OCI-LY3 (cell line): ENCODE measurements around the gene NPC1L1.

Experiments used
- H2AFZ ChIP-seq: fragments of 200-600, 300-600 bp; shearing (Covaris generic); 2 replicates; pipeline ENCODE4 v1.6.0; 2014; ENCODE audit warnings: antibody characterized with exemption, low read depth, low read length
- H3K27ac ChIP-seq: fragments of 200-600, 300-600 bp; sonication (generic); 2 replicates; pipeline ENCODE4 v1.5.1; 2014; ENCODE audit warnings: mild to moderate bottlenecking, low read length, moderate library complexity, mixed read lengths
- H3K27me3 ChIP-seq: fragments of 200-600, 300-600 bp; sonication (generic); 2 replicates; pipeline ENCODE4 v1.6.1; 2014; ENCODE audit warnings: low read depth, low read length, mixed read lengths
- H3K36me3 ChIP-seq: fragments of 200-600, 300-600 bp; sonication (generic); replicated peaks from 2 replicates; pipeline ENCODE3; 2014; ENCODE audit warnings: low read depth, low read length, mixed read lengths
- H3K4me1 ChIP-seq: fragments of 300-600, 200-600 bp; sonication (generic); 2 replicates; pipeline ENCODE4 v1.6.1; 2014; ENCODE audit warnings: low read length, mixed read lengths
- H3K4me2 ChIP-seq: fragments of 200-600, 300-600 bp; sonication (generic); 2 replicates; pipeline ENCODE4 v1.6.1; 2014; ENCODE audit warnings: low read length, mixed read lengths
- H3K4me3 ChIP-seq: fragments of 300-600, 200-600 bp; sonication (generic); 2 replicates; pipeline ENCODE4 v1.5.1; 2014; ENCODE audit warnings: antibody characterized with exemption, mild to moderate bottlenecking, low read length, moderate library complexity
- H3K79me2 ChIP-seq: fragments of 300-600, 200-600 bp; shearing (Covaris generic); 2 replicates; pipeline ENCODE4 v1.6.1; 2014; ENCODE audit warnings: mild to moderate bottlenecking, low read length, mixed read lengths
- H3K9ac ChIP-seq: fragments of 300-600, 200-600 bp; shearing (Covaris generic); 2 replicates; pipeline ENCODE4 v1.6.0; 2014; ENCODE audit warnings: mild to moderate bottlenecking, low read length, moderate library complexity
- H3K9me3 ChIP-seq: fragments of 200-600, 300-600 bp; shearing (Covaris generic); 2 replicates; pipeline ENCODE4 v1.6.1; 2014; ENCODE audit warnings: low read length, mixed read lengths; ENCODE audit not compliant: insufficient read depth
- H4K20me1 ChIP-seq: fragments of 200-600, 300-600 bp; sonication (generic); 2 replicates; pipeline ENCODE4 v1.6.1; 2016; ENCODE audit warnings: low read length, mixed read lengths; ENCODE audit not compliant: insufficient read depth
- EZH2phosphoT487 ChIP-seq: fragments of 200-600 bp; shearing (Covaris generic); IDR thresholded peaks from 2 replicates; pipeline ENCODE4 v1.6.1; 2018; ENCODE audit warnings: antibody characterized with exemption, mixed run types, low read depth
- TF ChIP-seq, protein P1 (sequence below): fragments of 200-600, 300-600 bp; sonication (generic); IDR thresholded peaks from 2 replicates; pipeline ENCODE4 v1.5.1; 2014; ENCODE audit warnings: antibody characterized with exemption, low read length, low read depth

NPC1L1 gene

DNA sequence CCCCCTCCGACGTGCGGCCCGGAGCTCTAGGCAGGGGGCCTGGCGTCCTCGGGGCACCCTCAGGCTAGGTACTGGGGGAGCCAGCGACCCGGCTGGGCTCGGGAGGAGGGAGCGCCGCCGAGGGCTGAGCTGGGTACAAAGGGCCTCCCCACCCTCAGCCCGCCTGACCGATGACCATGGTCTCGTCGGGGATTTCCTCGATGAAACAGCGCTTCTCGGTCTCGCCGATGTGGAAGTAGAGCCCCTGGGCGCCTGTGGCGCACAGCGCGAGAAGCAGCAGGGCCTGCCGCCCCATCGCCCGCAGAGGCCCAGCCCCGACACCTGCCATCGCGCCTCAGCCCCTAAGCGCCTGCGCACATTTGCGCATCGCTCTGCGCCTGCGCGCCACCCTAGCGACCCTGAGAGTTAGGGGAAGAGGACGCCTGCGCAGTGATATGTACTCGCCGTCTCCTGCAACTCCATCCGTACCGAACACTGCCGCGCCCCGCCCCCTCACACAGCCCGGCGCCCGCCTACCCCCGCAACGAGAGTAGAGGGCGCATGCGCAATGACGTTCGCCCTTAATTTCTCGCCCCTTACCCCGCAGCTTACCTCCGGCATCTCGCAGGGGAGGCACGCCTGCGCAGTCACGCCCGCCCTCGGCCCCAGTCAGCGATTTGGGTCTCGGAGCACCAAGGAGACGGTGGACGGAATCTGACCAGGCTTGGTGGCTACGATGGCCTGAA is 40.9 kb upstream of the NPC1L1 start, which contains the start of gene TMED4:
TMED4 (minus strand) TSS at position 353 of the 725 bp plus-strand sequence; CDS start at position 328, 25 bp downstream.
- peak within 1 kb of the TSS; percentile 96 for H3K9ac ChIP-seq
- H3K27ac ChIP-seq = peak within 1 kb of the TSS; percentile 72
- peaks cover 25% of the 10 kb centered on the region for H3K36me3 ChIP-seq
- TF ChIP-seq, protein P1, sequence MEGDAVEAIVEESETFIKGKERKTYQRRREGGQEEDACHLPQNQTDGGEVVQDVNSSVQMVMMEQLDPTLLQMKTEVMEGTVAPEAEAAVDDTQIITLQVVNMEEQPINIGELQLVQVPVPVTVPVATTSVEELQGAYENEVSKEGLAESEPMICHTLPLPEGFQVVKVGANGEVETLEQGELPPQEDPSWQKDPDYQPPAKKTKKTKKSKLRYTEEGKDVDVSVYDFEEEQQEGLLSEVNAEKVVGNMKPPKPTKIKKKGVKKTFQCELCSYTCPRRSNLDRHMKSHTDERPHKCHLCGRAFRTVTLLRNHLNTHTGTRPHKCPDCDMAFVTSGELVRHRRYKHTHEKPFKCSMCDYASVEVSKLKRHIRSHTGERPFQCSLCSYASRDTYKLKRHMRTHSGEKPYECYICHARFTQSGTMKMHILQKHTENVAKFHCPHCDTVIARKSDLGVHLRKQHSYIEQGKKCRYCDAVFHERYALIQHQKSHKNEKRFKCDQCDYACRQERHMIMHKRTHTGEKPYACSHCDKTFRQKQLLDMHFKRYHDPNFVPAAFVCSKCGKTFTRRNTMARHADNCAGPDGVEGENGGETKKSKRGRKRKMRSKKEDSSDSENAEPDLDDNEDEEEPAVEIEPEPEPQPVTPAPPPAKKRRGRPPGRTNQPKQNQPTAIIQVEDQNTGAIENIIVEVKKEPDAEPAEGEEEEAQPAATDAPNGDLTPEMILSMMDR = no peak
- TF ChIP-seq EZH2phosphoT487 = no peak
- H3K27me3 ChIP-seq = no peaks in the 10 kb centered on the region
- H3K4me1 ChIP-seq = peaks cover 9% of the 10 kb centered on the region
- no peaks in the 10 kb centered on the region for H3K9me3 ChIP-seq
- H4K20me1 ChIP-seq = peaks cover 3% of the 10 kb centered on the region; the same call in 1 of the 2 replicates
- peaks cover 29% of the 10 kb centered on the region for H3K79me2 ChIP-seq
- H3K4me3 ChIP-seq = peak within 1 kb of the TSS; percentile 93
- peak within 1 kb of the TSS; percentile 92 for H3K4me2 ChIP-seq
- peak within 1 kb of the TSS; percentile 83; the same call in 1 of the 2 replicates for H2AFZ ChIP-seq

DNA sequence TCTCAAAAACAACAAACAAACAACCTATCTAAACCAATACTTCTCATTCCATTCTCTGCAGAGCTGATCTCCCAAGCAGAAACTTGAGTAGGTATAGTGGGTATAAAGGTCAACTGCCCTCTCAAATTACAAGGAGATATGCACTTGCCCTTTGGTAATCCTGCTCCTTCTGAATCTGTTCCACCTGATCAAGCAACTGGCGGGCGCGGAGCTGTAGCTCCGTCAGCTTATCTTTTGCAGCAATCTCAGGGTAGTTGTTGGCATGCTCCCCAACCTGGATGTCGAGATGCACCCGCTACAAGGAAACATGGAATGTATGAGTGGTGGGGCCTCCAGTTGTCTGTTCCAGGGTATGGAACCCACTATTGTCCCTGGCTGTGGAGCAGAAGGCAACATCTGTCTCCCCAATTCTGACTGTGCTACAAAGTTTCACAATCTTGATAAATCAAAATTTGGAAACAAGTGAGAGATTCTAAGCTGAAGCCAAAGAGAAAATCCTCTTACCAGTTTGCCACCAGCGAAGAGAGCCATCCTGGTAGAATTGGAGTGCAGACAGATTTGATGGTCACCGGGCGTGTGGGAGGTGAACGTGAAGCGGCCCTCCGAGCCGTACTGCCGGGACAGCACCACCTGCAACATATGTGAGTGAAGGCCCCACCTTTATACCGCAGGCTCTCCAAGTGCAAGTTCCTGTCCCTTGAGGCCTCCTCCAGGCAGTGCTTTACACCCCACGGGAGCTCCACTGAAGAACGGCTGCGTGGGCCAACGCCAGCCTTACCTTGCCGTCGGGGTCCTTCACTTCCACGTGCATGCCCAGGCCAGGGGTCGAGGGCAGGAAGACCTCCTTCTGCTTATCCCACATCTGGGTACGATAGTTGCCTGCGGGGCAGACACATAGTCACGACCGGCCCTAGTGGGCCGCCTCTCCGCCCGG is 40.1 kb upstream of the NPC1L1 start:
- Histone ChIP-seq H3K9ac (peak overlapping the region; percentile 96), H3K4me1 (peaks cover 9% of the 10 kb centered on the region), H3K27me3 (no peaks in the 10 kb centered on the region), H3K79me2 (peaks cover 29% of the 10 kb centered on the region), H2AFZ (no peak overlapping the region), H3K4me2 (peak overlapping the region; percentile 92), H3K36me3 (peaks cover 25% of the 10 kb centered on the region), H3K4me3 (peak overlapping the region; percentile 93), H4K20me1 (peaks cover 3% of the 10 kb centered on the region; the same call in 1 of the 2 replicates), H3K9me3 (no peaks in the 10 kb centered on the region), H3K27ac (peak overlapping the region; percentile 72)
- TF ChIP-seq, protein P1 = no peak
- TF ChIP-seq EZH2phosphoT487 = no peak

DNA sequence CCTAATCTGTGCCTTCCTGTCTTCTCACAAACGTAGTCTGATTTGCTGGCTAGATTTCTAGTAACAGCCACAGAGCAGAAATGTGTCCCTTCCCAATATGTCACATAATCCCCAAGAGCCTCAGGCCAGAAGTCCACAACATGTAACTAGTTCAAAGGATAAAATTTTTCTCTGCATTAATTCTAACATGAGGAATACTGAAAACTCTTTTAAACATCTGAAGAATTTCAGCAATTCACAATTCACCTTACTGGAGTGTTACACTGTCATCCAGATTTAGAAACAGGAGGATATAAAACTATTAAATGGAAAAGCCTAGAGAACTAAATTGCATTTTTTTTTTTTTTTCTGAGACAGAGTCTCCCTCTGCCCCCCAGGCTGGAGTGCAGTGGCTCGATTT is 35.1 kb upstream of the NPC1L1 start:
- Histone ChIP-seq H3K9ac (no peak overlapping the region), H3K79me2 (peaks cover 61% of the 10 kb centered on the region), H3K27ac (no peak overlapping the region), H3K36me3 (peaks cover 54% of the 10 kb centered on the region), H3K9me3 (no peaks in the 10 kb centered on the region), H2AFZ (no peak overlapping the region), H3K4me1 (peaks cover 21% of the 10 kb centered on the region), H3K27me3 (no peaks in the 10 kb centered on the region), H3K4me2 (no peak overlapping the region), H4K20me1 (peaks cover 3% of the 10 kb centered on the region; the same call in 1 of the 2 replicates), H3K4me3 (no peak overlapping the region)
- no peak for TF ChIP-seq EZH2phosphoT487
- TF ChIP-seq, protein P1 = no peak

DNA sequence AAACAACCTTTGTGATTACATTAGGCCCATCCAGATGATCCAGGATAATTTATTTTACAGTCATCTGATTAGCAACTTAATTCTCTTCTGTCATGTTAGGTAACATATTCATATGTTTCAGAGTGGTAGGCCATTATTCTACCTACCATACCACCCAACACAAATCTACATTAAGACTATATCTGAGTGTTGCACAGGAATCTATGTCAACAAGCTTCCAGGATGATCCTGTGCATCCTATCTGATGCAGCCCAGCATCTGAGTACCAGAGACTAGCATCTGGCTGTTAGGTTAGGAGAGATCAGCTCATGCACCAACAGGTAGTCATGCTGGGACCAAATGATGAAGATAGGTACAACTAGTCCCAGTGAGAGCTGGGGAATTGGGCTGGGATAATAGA is 33.9 kb upstream of the NPC1L1 start:
- Histone ChIP-seq H4K20me1 (no peaks in the 10 kb centered on the region), H3K9ac (no peak overlapping the region; the same call in 1 of the 2 replicates), H3K9me3 (no peaks in the 10 kb centered on the region), H3K27ac (no peak overlapping the region), H3K27me3 (no peaks in the 10 kb centered on the region), H3K4me3 (peak overlapping the region; percentile 90; the same call in 1 of the 2 replicates), H2AFZ (no peak overlapping the region), H3K79me2 (peaks cover 51% of the 10 kb centered on the region), H3K4me2 (peak overlapping the region; percentile 83), H3K4me1 (peaks cover 16% of the 10 kb centered on the region), H3K36me3 (peaks cover 59% of the 10 kb centered on the region)
- TF ChIP-seq EZH2phosphoT487 = no peak
- TF ChIP-seq, protein P1 = no peak
